NCI-H2081 treated with DMSO at 0.1 percent for 48 hours (cell line): ENCODE measurements around the gene SULT1B1.

ENCODE experiments used
- DNase-seq: peaks from one replicate; lab custom pipeline; 2025; lab: John Stamatoyannopoulos, UW

SULT1B1 gene

DNA sequence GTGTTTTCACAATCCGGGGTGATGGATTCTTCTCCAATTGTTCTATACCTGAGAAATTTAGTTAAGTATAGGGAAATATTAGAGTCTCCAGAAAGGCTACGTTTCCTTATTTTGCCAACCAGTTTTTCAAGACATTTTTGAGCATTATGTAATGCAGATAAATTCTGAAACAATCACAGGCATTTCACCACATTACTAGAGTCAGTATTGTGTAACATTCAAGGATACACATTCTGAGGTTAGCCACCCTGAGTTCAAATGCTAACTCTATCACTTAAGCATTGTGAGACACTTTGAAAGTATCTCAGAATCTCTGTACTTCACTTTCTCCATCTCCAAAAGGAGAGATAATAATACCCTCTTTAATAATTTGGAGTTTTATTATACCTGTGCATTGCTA is 10.6 kb downstream of the SULT1B1 start:
- no peak for DNase-seq

GRCh38 chr4:69748173-69748572 is 12.2 kb downstream of the SULT1B1 start:
- DNase-seq = no peak

DNA sequence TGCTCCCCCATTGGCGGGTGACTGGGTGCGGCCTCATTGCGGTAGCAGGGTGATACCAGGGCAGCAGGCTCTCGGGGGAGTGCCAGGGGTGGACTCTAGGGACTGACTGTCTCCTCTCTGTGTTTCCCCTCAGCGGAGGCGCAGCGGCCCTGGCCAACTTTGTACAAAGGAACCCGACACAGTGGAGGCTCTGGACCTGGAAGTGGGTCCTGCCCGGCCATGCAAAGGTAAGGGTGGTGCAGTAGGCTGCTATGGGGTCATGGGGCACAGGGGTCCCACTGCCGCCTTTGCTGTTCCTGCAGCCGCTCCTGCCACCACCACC is 16.3 kb downstream of the SULT1B1 start:
- DNase-seq = no peak

DNA sequence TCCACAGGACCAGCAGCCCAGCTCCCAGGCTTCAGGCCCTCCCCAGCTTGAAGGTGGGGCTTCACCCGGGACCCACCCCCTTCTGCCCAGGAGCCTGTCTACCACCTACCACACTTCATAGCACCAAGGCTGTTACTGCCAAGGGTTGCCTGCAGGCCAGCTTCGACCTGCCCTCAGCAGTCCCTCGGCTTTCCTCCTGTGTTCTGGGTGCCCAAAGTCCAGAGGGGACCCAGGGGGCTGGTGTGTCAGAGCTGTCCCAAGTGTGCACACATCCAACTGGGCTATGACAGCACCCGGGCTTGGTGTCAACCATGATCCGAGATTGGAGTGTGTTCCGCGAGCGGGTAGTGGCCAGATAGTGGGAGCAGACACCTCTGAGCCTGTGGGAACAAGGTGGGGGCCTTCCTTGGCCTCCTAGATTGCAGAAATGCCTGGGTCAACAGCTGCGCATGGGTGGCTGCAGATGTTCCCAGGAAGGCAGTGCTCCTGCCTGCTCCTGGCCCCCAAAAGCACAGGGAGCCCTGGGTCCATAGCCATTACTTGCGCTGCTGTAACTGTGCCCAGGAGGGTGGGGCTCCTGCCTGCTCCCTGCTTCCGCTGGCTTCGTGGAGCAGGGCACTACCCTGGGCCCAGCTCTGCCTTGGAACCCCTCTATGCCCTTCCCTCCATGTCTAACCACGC is 16.8 kb downstream of the SULT1B1 start:
- DNase-seq = no peak

- DNase-seq = no peak
These were observed 17.8 kb downstream of the SULT1B1 start for GRCh38 chr4:69742596-69742995.

GRCh38 chr4:69738872-69739271 is 21.5 kb downstream of the SULT1B1 start:
- no peak for DNase-seq

GRCh38 chr4:69735119-69735518 is 25.3 kb downstream of the SULT1B1 start:
- no peak for DNase-seq

- no peak for DNase-seq
These were observed 28.6 kb downstream of the SULT1B1 start for GRCh38 chr4:69731847-69732246.

DNA sequence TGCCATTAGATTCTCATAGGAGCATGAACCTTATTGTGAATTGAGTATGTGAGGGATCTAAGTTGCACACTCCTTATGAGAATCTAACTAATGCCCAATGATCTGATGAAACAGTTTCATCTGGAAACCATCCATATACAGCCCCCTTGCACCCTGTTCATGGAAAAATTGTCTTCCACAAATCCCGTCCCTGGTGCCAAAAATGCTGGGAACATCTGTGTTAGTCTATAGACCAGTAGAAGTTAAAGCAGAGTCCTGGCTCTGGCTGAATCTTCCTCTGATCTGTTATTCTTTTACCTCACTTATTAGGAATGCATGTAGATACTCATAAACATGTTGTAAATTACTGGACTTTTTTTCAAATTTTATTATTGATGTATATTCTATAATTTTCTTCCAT is 29.2 kb downstream of the SULT1B1 start:
- DNase-seq = no peak

GRCh38 chr4:69730002-69730401 is 30.4 kb downstream of the SULT1B1 start:
- DNase-seq = no peak

DNA sequence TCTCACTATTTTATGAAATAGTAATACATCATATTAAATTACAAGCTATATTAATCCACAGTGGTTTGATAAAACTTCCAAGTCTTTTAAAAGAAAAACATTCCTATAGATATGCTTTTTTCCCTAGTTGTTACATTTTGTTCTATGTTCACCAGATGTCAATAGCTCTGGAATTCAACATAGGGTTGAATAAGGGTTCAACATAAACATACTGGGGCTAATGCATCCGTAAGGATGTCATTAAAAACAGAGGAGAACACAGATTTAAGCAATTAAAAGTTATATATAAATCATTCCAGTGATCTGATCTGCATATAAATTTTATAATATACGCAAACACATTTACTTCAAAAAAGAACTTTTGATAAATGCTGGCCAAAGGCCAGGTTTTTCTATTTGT is 32.5 kb downstream of the SULT1B1 start:
- no peak for DNase-seq

- no peak for DNase-seq
These were observed 33.0 kb downstream of the SULT1B1 start for GRCh38 chr4:69727426-69727825.

DNA sequence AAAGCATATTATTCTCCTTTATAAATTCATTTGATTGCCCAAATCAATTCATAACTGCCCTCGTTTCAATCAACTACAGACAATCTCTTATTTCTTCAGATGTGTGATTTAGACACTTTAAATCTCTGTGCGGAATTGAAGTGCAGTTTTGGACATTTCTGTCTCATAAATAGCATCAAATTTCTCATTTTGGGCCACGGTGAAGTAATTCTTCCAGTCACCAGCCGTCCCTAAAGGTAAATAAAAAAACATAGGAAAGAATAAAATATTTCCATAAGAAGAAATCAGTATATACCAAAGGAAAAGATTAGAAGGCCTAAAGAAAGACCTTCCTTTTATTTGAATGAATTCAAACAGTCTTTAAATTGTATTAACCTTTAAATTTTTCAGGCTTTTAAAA is 33.4 kb downstream of the SULT1B1 start:
- DNase-seq = no peak

- no peak for DNase-seq
These were observed 41.8 kb downstream of the SULT1B1 start for GRCh38 chr4:69718396-69719271.

GRCh38 chr4:69717778-69718177 is 42.6 kb downstream of the SULT1B1 start:
- no peak for DNase-seq

DNA sequence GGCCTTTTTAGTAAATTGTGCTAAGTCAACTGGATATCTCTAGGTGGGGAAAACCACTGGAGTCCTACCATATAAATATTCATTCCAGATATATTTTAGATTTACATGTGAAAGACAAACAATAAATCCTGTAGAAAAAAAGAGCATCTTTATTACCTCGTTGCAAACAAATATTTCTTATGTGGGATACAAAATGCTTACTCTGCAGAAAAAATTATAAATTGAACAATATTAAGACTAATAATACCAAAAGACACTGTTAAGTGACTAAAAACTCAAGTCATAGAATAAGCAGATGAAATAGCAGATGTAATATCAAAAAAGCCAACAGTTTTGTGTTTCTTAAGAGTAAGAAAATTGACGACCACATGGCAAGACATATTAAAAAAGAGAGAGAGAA is 43.8 kb downstream of the SULT1B1 start:
- no peak for DNase-seq

DNA sequence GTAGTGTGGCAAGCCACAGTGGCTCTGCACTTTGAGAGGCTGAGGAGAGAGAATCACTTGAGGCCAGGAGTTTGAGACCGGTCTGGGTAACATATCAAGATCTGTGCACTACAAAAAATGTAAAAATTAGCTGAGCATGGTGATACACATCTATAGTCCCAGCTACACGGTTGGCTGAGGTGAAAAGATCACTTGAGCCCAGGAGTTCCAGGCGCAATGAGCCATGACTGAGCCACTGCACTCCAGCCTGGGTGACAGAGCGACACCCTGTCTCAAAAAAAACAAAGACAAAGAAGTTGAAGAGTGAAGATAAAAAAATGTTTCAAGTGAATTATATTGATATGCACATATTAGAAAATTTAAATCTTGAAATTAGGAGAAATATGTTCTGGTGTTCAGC is 46.3 kb downstream of the SULT1B1 start:
- DNase-seq = no peak

DNA sequence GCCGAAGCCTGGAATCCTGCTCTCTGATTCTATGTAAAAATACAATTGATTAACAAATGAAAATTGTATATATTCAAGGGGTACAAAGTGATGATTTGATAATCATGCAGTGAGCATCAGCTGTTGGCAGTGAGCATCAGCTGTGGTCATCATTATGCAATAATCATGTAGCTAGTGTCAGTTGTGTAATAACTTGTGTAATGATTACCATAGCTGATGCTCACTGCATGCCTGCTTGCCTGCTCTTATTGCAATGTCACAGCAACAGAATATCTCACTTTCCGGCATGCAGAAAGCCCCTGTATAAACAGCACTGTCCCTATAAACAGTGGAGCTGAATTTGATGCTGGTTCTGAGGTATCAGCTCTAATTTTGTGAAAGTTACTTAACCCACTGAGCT is 46.8 kb downstream of the SULT1B1 start:
- DNase-seq = no peak

GRCh38 chr4:69710580-69710979 is 49.8 kb downstream of the SULT1B1 start:
- DNase-seq = no peak

- no peak for DNase-seq
These were observed 52.2 kb downstream of the SULT1B1 start for GRCh38 chr4:69708211-69708610.

GRCh38 chr4:69707807-69708206 is 52.6 kb downstream of the SULT1B1 start:
- DNase-seq = no peak

GRCh38 chr4:69702201-69702600 is 58.2 kb downstream of the SULT1B1 start:
- no peak for DNase-seq

DNA sequence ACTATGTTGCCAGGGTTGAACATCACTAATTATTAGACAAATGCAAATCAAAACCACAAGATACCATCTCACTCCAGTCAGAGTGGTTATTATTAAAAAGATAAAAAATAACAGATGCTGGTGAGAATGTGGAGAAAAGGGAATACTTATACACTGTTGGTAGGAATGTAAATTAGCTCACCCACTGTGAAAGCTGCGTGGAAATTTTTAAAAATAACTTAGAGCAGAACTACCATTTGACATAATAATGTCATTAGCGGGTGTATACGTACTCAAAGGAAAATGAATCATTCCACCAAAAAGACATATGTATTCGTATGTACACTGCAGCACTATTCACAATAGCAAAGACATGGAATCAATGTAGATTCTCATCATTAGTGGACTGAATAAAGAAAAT is 58.7 kb downstream of the SULT1B1 start:
- no peak for DNase-seq
